Measurements from ENCODE around the gene CCDC81.
"Not testable (repeated sequence)": the region's sequence is repeated elsewhere in the genome, so short reads cannot be mapped to it uniquely, and the experiment has no call there.

CCDC81 gene

GRCh38 chr11:86374586-86374985, at the start of gene CCDC81:
Gene CCDC81, plus strand, starts transcription at chr11:86374887. Its CDS starts 277 bp downstream, at chr11:86375164.
- H3K4me3 ChIP-seq = no peak within 1 kb of the TSS
- no peak within 1 kb of the TSS for H3K27ac ChIP-seq

- H3K27ac ChIP-seq = peak overlapping the region in 1 of 21 experiments; percentile 30
- H3K4me3 ChIP-seq = no peak overlapping the region
Measured at GRCh38 chr11:86335131-86335767, 39.4 kb upstream of the CCDC81 start.

GRCh38 chr11:86337227-86337626, 37.5 kb upstream of the CCDC81 start:
- H3K27ac ChIP-seq = no peak overlapping the region
- no peak overlapping the region for H3K4me3 ChIP-seq

GRCh38 chr11:86341382-86341781, 33.3 kb upstream of the CCDC81 start:
- Histone ChIP-seq H3K4me3 (no peak overlapping the region), H3K27ac (no peak overlapping the region)

GRCh38 chr11:86346513-86346912, 28.2 kb upstream of the CCDC81 start:
- Histone ChIP-seq H3K27ac (no peak overlapping the region), H3K4me3 (no peak overlapping the region)

- Histone ChIP-seq H3K4me3 (no peak overlapping the region), H3K27ac (no peak overlapping the region)
Measured at GRCh38 chr11:86355256-86355655, 19.4 kb upstream of the CCDC81 start.

- H3K27ac ChIP-seq, H3K4me3 ChIP-seq: not testable (repeated sequence)
Measured at GRCh38 chr11:86357412-86357811, 17.3 kb upstream of the CCDC81 start.

- no peak overlapping the region for H3K27ac ChIP-seq
- no peak overlapping the region for H3K4me3 ChIP-seq
Measured at GRCh38 chr11:86358720-86359119, 16.0 kb upstream of the CCDC81 start.

- H3K4me3 ChIP-seq = no peak overlapping the region
- no peak overlapping the region for H3K27ac ChIP-seq
Measured at GRCh38 chr11:86360775-86361395, 13.8 kb upstream of the CCDC81 start.

GRCh38 chr11:86363424-86363823, 11.3 kb upstream of the CCDC81 start:
- H3K27ac ChIP-seq = no peak overlapping the region
- no peak overlapping the region for H3K4me3 ChIP-seq

- no peak overlapping the region for H3K27ac ChIP-seq
- no peak overlapping the region for H3K4me3 ChIP-seq
Measured at GRCh38 chr11:86365546-86365945, 9.1 kb upstream of the CCDC81 start.

GRCh38 chr11:86369668-86370067, 5.0 kb upstream of the CCDC81 start:
- H3K4me3 ChIP-seq = no peak overlapping the region
- no peak overlapping the region for H3K27ac ChIP-seq

GRCh38 chr11:86370171-86370570, 4.5 kb upstream of the CCDC81 start:
- H3K4me3 ChIP-seq = no peak overlapping the region
- no peak overlapping the region for H3K27ac ChIP-seq

- H3K4me3 ChIP-seq = no peak overlapping the region
- no peak overlapping the region for H3K27ac ChIP-seq
Measured at GRCh38 chr11:86370922-86371594, 3.6 kb upstream of the CCDC81 start.

GRCh38 chr11:86372041-86372440, 2.6 kb upstream of the CCDC81 start:
- Histone ChIP-seq H3K4me3 (no peak overlapping the region), H3K27ac (no peak overlapping the region)

GRCh38 chr11:86372586-86372985, 2.1 kb upstream of the CCDC81 start:
- Histone ChIP-seq H3K27ac (no peak overlapping the region), H3K4me3 (no peak overlapping the region)

- no peak overlapping the region for H3K4me3 ChIP-seq
- no peak overlapping the region for H3K27ac ChIP-seq
Measured at GRCh38 chr11:86374069-86374468, 618 bp upstream of the CCDC81 start.

GRCh38 chr11:86377972-86378371, 3.3 kb downstream of the CCDC81 start:
- no peak overlapping the region for H3K27ac ChIP-seq
- no peak overlapping the region for H3K4me3 ChIP-seq

GRCh38 chr11:86380295-86381059, 5.8 kb downstream of the CCDC81 start:
- Histone ChIP-seq H3K4me3 (no peak overlapping the region), H3K27ac (no peak overlapping the region)

Data from skin epidermis (tissue), 12 donors.